ENCODE data around the gene DAB2IP.

- TF ChIP-seq CTCF (IDR thresholded peaks at IDR 0.05) (no peak), EZH2phosphoT487 (IDR thresholded peaks at IDR 0.05) (no peak)
These were observed 105.8 kb downstream of the DAB2IP start for GRCh38 chr9:121757281-121757585.

Data from neural progenitor cell (in vitro differentiated cells).